ENCODE data around the gene LDLRAD2.

DNA sequence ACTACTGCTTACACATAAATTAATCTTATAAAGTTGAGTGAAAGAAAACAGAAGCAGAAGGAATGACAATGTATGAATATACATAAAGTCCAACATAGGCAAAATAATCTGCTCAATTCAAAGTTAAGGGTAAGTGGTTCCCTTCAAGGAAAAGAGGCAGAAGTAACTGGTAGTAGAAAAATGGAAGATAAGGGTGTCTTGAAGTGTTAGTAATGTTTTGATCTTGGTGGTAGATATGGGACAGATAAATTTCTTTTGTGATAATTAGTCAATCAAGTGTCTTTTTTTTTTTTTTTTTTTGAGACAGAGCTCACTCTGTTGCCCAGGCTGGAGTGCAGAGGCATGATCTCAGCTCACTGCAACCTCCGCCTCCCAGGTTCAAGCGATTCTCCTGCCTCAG, 41.9 kb upstream of the LDLRAD2 start:
- TF ChIP-seq, protein P1, sequence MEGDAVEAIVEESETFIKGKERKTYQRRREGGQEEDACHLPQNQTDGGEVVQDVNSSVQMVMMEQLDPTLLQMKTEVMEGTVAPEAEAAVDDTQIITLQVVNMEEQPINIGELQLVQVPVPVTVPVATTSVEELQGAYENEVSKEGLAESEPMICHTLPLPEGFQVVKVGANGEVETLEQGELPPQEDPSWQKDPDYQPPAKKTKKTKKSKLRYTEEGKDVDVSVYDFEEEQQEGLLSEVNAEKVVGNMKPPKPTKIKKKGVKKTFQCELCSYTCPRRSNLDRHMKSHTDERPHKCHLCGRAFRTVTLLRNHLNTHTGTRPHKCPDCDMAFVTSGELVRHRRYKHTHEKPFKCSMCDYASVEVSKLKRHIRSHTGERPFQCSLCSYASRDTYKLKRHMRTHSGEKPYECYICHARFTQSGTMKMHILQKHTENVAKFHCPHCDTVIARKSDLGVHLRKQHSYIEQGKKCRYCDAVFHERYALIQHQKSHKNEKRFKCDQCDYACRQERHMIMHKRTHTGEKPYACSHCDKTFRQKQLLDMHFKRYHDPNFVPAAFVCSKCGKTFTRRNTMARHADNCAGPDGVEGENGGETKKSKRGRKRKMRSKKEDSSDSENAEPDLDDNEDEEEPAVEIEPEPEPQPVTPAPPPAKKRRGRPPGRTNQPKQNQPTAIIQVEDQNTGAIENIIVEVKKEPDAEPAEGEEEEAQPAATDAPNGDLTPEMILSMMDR (IDR thresholded peaks at IDR 0.05 in 2 of 3, conservative IDR thresholded peaks at IDR 0.05 in 1 of 3; ENCODE audit: insufficient read depth in 2 of 3, low read depth in 1 of 3, low read length in 3 of 3), result no peak
- TF ChIP-seq TAF1 (IDR thresholded peaks at IDR 0.05; ENCODE audit: control insufficient read depth, extremely low read depth, insufficient read depth, low read length, severe bottlenecking) (no peak), TRIM28 (IDR thresholded peaks at IDR 0.05) (no peak), STAT5B (CRISPR knock-in tag; IDR thresholded peaks at IDR 0.05) (no peak), SMC3 (conservative IDR thresholded peaks at IDR 0.05; ENCODE audit: insufficient read depth, low read depth, low read length) (no peak)

All from K562 (cell line).